Retinal pigment epithelial cell (primary cell): ENCODE data around the gene EXOC4.
A peak's percentile ranks its signal among the peaks of the same experiment; 100 is the strongest.

Source experiments
- DNase-seq: peaks from one replicate; pipeline ENCODE4 v3.0.0-alpha.2; 2010; ENCODE audit warnings: low read depth
- H3K4me3 ChIP-seq: 2 replicates; pipeline ENCODE4 v1.5.1; 2011; ENCODE audit warnings: mild to moderate bottlenecking, low read length, control low read depth, moderate library complexity
- TF ChIP-seq, protein P1 (sequence below): conservative IDR thresholded peaks from 2 replicates; pipeline ENCODE4 v1.5.1; 2011; ENCODE audit warnings: low read depth, low read length, control low read depth, inconsistent platforms

Gene EXOC4

DNA sequence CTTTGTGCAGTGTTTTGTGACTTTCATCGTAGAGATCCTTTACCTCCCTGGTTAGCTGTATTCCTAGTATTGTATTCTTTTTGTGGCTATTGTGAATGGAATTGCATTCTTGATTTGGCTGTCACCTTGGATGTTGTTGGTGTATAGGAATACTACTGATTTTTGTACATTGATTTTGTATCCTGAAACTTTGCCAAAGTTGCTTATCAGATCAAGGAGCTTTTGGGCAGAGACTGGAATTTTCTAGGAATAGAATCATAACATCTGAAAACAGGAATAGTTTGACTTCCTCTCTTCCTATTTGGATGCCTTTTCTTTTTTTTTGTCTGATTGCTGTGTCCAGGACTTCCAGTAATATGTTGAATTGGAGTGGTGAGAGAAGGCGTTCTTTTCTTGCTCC is 590.5 kb downstream of the EXOC4 start:
- TF ChIP-seq, protein P1, sequence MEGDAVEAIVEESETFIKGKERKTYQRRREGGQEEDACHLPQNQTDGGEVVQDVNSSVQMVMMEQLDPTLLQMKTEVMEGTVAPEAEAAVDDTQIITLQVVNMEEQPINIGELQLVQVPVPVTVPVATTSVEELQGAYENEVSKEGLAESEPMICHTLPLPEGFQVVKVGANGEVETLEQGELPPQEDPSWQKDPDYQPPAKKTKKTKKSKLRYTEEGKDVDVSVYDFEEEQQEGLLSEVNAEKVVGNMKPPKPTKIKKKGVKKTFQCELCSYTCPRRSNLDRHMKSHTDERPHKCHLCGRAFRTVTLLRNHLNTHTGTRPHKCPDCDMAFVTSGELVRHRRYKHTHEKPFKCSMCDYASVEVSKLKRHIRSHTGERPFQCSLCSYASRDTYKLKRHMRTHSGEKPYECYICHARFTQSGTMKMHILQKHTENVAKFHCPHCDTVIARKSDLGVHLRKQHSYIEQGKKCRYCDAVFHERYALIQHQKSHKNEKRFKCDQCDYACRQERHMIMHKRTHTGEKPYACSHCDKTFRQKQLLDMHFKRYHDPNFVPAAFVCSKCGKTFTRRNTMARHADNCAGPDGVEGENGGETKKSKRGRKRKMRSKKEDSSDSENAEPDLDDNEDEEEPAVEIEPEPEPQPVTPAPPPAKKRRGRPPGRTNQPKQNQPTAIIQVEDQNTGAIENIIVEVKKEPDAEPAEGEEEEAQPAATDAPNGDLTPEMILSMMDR: no peak
- H3K4me3 ChIP-seq: no peak overlapping the region
- DNase-seq: no peak

DNA sequence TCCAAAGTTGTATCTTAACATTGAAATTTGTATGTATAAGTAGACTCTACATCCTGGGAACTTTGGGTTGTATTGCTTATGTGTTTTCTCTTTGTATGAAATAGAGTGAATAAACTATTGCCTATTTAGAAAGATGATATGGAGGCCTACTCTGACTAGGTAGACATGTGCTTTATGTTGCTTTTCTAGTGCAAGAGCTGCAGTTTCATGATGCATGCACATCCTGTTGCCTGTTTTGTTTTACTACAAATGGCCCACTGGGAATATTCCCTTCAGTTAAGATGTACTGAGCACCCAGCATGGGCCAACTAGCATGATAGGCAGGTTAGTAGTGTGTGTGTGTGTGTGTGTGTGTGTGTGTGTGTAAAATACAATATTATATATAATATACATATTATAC is 592.1 kb downstream of the EXOC4 start:
- TF ChIP-seq, protein P1: no peak
- H3K4me3 ChIP-seq: no peak overlapping the region
- DNase-seq: no peak

- no peak overlapping the region for H3K4me3 ChIP-seq
- TF ChIP-seq, protein P1: no peak
- peak; percentile 68 for DNase-seq
Measured at GRCh38 chr7:133846203-133846945, 593.5 kb downstream of the EXOC4 start.

- H3K4me3 ChIP-seq: no peak overlapping the region
- no peak for DNase-seq
- TF ChIP-seq, protein P1: no peak
Measured at GRCh38 chr7:133850497-133851280, 597.8 kb downstream of the EXOC4 start.

DNA sequence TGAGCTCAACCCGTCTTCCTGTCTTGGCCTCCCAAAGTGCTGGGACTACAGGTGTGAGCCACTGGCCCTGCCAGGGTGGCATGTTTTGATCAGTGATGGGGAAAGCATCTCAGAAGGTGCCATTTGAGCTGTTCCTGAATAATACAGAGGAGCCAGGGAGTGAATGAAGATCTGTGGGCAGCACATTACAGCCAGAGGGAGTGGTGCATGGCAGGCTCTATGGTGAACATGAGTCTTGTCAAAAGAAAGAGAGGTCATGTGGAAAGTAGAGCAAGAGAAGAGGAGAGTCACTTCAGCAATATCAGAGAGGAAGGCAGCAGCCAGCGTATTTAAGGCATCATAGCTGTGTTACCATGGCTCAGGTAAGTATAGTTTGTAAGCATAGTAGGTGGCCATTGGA is 598.5 kb downstream of the EXOC4 start:
- no peak overlapping the region for H3K4me3 ChIP-seq
- no peak for DNase-seq
- TF ChIP-seq, protein P1: no peak

DNA sequence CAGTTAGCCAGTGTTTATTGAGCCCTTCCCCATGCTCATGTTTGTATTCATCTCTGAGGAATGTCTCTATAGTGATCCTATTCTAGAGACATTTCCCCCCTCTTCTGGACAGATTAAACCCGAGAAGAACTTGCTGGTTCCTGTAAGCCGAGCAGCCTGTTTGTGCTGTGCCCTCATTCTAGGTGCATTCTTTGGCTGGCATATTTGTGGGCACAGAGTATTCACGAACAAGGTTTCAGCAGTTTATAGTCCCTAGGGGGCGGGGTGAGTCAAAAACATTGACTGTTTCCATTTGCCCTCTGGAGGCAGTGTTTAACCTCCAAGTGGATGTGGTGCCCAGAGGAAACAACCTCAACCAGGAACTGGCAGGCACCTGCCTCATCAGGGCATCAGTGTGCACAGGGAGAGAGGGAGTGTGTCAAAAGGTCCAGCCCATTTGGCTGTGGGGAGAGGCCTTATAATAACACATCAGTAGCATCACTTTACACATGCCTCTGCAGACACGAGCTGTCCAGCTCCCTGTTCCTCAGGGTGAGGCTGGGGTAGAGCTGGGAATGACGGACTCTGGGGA is 600.9 kb downstream of the EXOC4 start:
- no peak overlapping the region for H3K4me3 ChIP-seq
- TF ChIP-seq, protein P1: peak; percentile 62
- DNase-seq: peak; percentile 58
